Renal cortical epithelial cell (primary cell): ENCODE results near the gene SOS1. TPM values are rescaled to one million over a fixed set of nuclear protein-coding genes. Genes with fewer than 3 reads are reported as not detected.

Source experiments
- DNase-seq: peaks from one replicate; pipeline ENCODE4 v3.0.0-alpha.2; 2011; ENCODE audit warnings: low read depth
- total RNA-seq: library from RNA; depleted of rRNA; stranded (reverse); fragments of >200 nt; gene quantifications from 2 replicates; pipeline ENCODE4 v1.2.3, GENCODE V29; 2014

Gene SOS1
- total RNA-seq, 1 donor from 2014 or later = 34.3 TPM

GRCh38 chr2:39024833-39025232, 96.0 kb downstream of the SOS1 start:
- peak; percentile 81 for DNase-seq

- no peak for DNase-seq
Measured at GRCh38 chr2:39023649-39024048, 97.2 kb downstream of the SOS1 start.

GRCh38 chr2:39022642-39023235, 98.1 kb downstream of the SOS1 start:
- DNase-seq = no peak

GRCh38 chr2:39020383-39020782, 100.5 kb downstream of the SOS1 start:
- DNase-seq = no peak

- no peak for DNase-seq
Measured at GRCh38 chr2:39018638-39019037, 102.2 kb downstream of the SOS1 start.

GRCh38 chr2:39017334-39017733, 103.5 kb downstream of the SOS1 start:
- no peak for DNase-seq

GRCh38 chr2:39015424-39015823, 105.4 kb downstream of the SOS1 start:
- no peak for DNase-seq

- no peak for DNase-seq
Measured at GRCh38 chr2:39013871-39014270, 107.0 kb downstream of the SOS1 start.

- no peak for DNase-seq
Measured at GRCh38 chr2:39008665-39009064, 112.2 kb downstream of the SOS1 start.

GRCh38 chr2:39007875-39008504, 112.9 kb downstream of the SOS1 start:
- DNase-seq = no peak

GRCh38 chr2:39000552-39000951, 120.3 kb downstream of the SOS1 start:
- DNase-seq = no peak

- peak; percentile 43 for DNase-seq
Measured at GRCh38 chr2:38997781-38998180, 123.1 kb downstream of the SOS1 start.

GRCh38 chr2:38991899-38992298, 129.0 kb downstream of the SOS1 start:
- DNase-seq = no peak

- DNase-seq = no peak
Measured at GRCh38 chr2:38988716-38989115, 132.1 kb downstream of the SOS1 start.

GRCh38 chr2:38982498-38982897, 138.4 kb downstream of the SOS1 start:
- no peak for DNase-seq

GRCh38 chr2:38981670-38982357, 139.0 kb downstream of the SOS1 start:
- DNase-seq = no peak

GRCh38 chr2:38981003-38981669, 139.7 kb downstream of the SOS1 start:
- no peak for DNase-seq

GRCh38 chr2:38978908-38979307, 141.9 kb downstream of the SOS1 start:
- DNase-seq = no peak

GRCh38 chr2:38978296-38978903, 142.5 kb downstream of the SOS1 start:
- no peak for DNase-seq

GRCh38 chr2:38977047-38977446, 143.8 kb downstream of the SOS1 start:
- no peak for DNase-seq

- DNase-seq = no peak
Measured at GRCh38 chr2:38975042-38975441, 145.8 kb downstream of the SOS1 start.

GRCh38 chr2:38973266-38973665, 147.6 kb downstream of the SOS1 start:
- DNase-seq = no peak
